Suprapubic skin (tissue), 4 donors: ENCODE measurements around the gene ACO2.

ENCODE experiments used
- CTCF ChIP-seq, 2 donors: fragments of 200-600 bp in 1 of 2; fragments of 450-650 bp in 1 of 2; sonication (generic) in 1 of 2; IDR thresholded peaks; one replicate each; pipeline ENCODE4 v1.5.1; 2016 to 2019; ENCODE audit warnings: antibody characterized with exemption in 2 of 2, mild to moderate bottlenecking in 1 of 2, moderate library complexity in 1 of 2
- EP300 ChIP-seq: sonication (generic); formaldehyde crosslinking; IDR thresholded peaks from one replicate; pipeline ENCODE4 v1.6.1; 2017; ENCODE audit warnings: antibody characterized with exemption
- POLR2AphosphoS5 ChIP-seq, 3 donors: sonication (generic); formaldehyde crosslinking; IDR thresholded peaks; one replicate each; pipeline ENCODE4 v1.6.1; 2017; ENCODE audit warnings: antibody characterized with exemption in 3 of 3

DNA sequence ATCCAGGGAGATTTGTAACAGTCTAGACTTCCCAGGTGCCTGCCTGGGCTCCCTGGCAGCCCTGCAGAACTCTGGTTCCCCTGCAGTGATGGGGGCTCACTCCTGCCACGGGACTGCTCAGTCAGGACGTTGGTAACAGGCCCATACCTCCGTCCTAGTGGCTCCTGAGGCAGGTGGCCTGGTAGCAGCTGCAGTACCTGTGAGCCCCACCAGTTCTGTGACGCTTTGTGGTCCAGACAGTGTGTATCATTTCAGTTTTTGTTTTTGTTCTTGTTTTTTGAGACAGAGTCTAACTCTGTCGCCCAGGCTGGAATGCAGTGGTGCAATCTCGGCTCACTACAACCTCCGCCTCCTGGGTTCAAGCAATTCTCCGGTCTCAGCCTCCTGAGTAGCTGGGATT, 47.5 kb downstream of the ACO2 start:
- TF ChIP-seq POLR2AphosphoS5 (IDR thresholded peaks at IDR 0.05): no peak
- TF ChIP-seq CTCF (IDR thresholded peaks at IDR 0.05): no peak
- TF ChIP-seq EP300: no peak
